Epithelial cell of proximal tubule (primary cell): ENCODE data around the gene PLEK2. TPM values are rescaled to one million over a fixed set of nuclear protein-coding genes. Genes with fewer than 3 reads are reported as not detected.
"Not testable (repeated sequence)": the region's sequence is repeated elsewhere in the genome, so short reads cannot be mapped to it uniquely, and the experiment has no call there.

ENCODE experiments used
- DNase-seq: peaks from one replicate; pipeline ENCODE4 v3.0.0-alpha.2; 2011; ENCODE audit warnings: low read depth
- H3K4me3 ChIP-seq: 2 replicates; pipeline ENCODE4 v1.5.1; 2011; ENCODE audit warnings: low read depth, mild to moderate bottlenecking, low read length
- CTCF ChIP-seq: conservative IDR thresholded peaks from 2 replicates; pipeline ENCODE4 v1.5.1; 2012; ENCODE audit warnings: low read depth, mild to moderate bottlenecking, low read length
- total RNA-seq: library from RNA; depleted of rRNA; stranded (reverse); fragments of >200 nt; gene quantifications from 2 replicates; pipeline ENCODE4 v1.2.3, GENCODE V29; 2015

Gene PLEK2
- total RNA-seq, 1 donor from 2014 or later = 35.5 TPM

- DNase-seq = peak; percentile 43
- TF ChIP-seq CTCF = no peak
- H3K4me3 ChIP-seq = no peak overlapping the region
Measured at GRCh38 chr14:67343601-67344230, 68.2 kb downstream of the PLEK2 start.

GRCh38 chr14:67341231-67341630, 70.7 kb downstream of the PLEK2 start:
- H3K4me3 ChIP-seq, DNase-seq: not testable (repeated sequence)

Other genes starting within 250 kb of the PLEK2 start
- gene GARIN2, start 222.7 kb downstream of the PLEK2 start, total RNA-seq = not detected in 2 replicates
- 22.9 and 26.4 TPM in 2 replicates for gene PALS1, start 170.7 kb downstream of the PLEK2 start, total RNA-seq
- gene ATP6V1D, start 52.4 kb downstream of the PLEK2 start, total RNA-seq = 82.9 and 142 TPM in 2 replicates
- gene EIF2S1, start 51.8 kb downstream of the PLEK2 start, total RNA-seq = 175 and 291 TPM in 2 replicates
- gene TMEM229B, start 76.6 kb upstream of the PLEK2 start, total RNA-seq = 0.14 and 2.2 TPM in 2 replicates
- gene PLEKHH1, start 121.1 kb upstream of the PLEK2 start, total RNA-seq = 6.3 and 7.6 TPM in 2 replicates
- 13.9 and 19.9 TPM in 2 replicates for gene PIGH, start 188.1 kb upstream of the PLEK2 start, total RNA-seq
- 25.9 TPM in 2 replicates for gene ARG2, start 207.8 kb upstream of the PLEK2 start, total RNA-seq